ENCODE measurements around the gene VWA3A. TPM values are rescaled to one million over a fixed set of nuclear protein-coding genes. Genes with fewer than 3 reads are reported as not detected.

Gene VWA3A
- total and polyA plus RNA-seq, 8 donors: 0.30 to 0.37 TPM; not detected in 6

DNA sequence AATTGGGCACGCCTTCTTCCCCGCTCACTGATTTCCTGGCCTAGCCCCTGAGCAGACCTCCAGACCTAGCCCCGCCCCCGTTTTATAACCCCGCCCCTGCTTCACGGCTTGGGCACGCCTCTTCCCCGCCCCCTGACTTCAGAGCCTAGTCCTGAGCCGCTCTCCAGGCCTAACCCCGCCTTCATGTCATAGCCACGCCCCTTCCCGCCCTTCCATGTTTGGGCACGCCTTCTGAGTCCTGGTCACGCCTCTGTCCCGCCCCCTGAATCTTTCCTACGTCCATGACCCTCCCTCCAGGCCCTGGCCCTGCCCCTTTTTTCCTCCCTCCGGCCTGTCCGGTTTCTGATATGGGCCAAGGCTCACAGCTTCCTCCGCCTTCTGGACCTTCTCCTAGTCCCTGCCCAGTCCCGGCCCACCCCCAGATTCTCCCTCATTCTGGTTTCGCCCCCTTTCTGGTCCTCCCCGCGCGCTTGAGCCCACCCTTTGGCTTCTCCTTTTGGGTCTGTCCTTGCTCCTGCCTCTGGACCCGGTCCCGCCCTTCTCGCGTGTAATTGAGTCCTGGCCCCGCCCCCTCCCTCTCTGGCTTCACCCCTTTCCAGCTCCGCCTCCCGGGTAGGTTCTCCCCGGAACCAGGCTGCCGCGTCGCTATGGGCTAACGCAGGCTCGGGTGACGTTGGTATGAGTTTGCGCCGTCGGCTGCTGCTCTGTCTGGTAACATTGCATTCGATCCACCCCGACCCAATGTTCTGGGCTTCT, 98.6 kb downstream of the VWA3A start:
- DNase-seq: peak; percentile 99 to 100
- intact Hi-C loops (cut with DNase I; ENCODE audit: low total_unique reads): no loop called here
- H3K27me3 ChIP-seq: no peaks in the 10 kb centered on the region
- WGBS, 5 donors: 0 to 1% (median 1%) methylated on average over 37 to 43 of the region's 43 CpGs
- H3K4me3 ChIP-seq: peak overlapping the region; percentile 32 to 78 (median 58)
- TF ChIP-seq POLR2A (IDR thresholded peaks at IDR 0.05): peak in 2 of 4 donors; percentile 67 to 81
- TF ChIP-seq, protein P1, sequence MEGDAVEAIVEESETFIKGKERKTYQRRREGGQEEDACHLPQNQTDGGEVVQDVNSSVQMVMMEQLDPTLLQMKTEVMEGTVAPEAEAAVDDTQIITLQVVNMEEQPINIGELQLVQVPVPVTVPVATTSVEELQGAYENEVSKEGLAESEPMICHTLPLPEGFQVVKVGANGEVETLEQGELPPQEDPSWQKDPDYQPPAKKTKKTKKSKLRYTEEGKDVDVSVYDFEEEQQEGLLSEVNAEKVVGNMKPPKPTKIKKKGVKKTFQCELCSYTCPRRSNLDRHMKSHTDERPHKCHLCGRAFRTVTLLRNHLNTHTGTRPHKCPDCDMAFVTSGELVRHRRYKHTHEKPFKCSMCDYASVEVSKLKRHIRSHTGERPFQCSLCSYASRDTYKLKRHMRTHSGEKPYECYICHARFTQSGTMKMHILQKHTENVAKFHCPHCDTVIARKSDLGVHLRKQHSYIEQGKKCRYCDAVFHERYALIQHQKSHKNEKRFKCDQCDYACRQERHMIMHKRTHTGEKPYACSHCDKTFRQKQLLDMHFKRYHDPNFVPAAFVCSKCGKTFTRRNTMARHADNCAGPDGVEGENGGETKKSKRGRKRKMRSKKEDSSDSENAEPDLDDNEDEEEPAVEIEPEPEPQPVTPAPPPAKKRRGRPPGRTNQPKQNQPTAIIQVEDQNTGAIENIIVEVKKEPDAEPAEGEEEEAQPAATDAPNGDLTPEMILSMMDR (IDR thresholded peaks at IDR 0.05): no peak
- peak; percentile 94 to 98 (median 97) for TF ChIP-seq POLR2AphosphoS5 (IDR thresholded peaks at IDR 0.05)
- no peak for TF ChIP-seq EP300 (IDR thresholded peaks at IDR 0.05)
- H3K4me1 ChIP-seq: peaks cover 35 to 53% (median 44%) of the 10 kb centered on the region in 4 donors
- no peaks in the 10 kb centered on the region for H3K36me3 ChIP-seq
- H3K27ac ChIP-seq: peak overlapping the region; percentile 95 to 98 (median 98)
- H3K9me3 ChIP-seq: no peaks in the 10 kb centered on the region

GRCh38 chr16:22191532-22192260, 99.4 kb downstream of the VWA3A start:
- H3K27ac ChIP-seq: peak overlapping the region; percentile 95 to 98 (median 98)
- DNase-seq: peak in 1 of 2 donors; percentile 78
- H3K9me3 ChIP-seq: no peaks in the 10 kb centered on the region
- H3K27me3 ChIP-seq: no peaks in the 10 kb centered on the region
- WGBS, 5 donors: 6 to 8% (median 7%) methylated on average over 9 of the region's 9 CpGs
- H3K36me3 ChIP-seq: no peaks in the 10 kb centered on the region
- TF ChIP-seq POLR2A (IDR thresholded peaks at IDR 0.05) (no peak), EP300 (IDR thresholded peaks at IDR 0.05) (no peak), POLR2AphosphoS5 (IDR thresholded peaks at IDR 0.05) (no peak)
- TF ChIP-seq, protein P1 (IDR thresholded peaks at IDR 0.05): no peak
- intact Hi-C loops (cut with DNase I; ENCODE audit: low total_unique reads): no loop called here
- H3K4me1 ChIP-seq: peaks cover 39 to 59% (median 51%) of the 10 kb centered on the region in 4 donors
- peak overlapping the region; percentile 32 to 51 (median 44) for H3K4me3 ChIP-seq

GRCh38 chr16:22192261-22193062, 100.1 kb downstream of the VWA3A start:
- 17 to 22% (median 20%) methylated on average over 16 of the region's 16 CpGs for WGBS, 5 donors
- Histone ChIP-seq H3K27ac (peak overlapping the region; percentile 92 to 98 (median 98)), H3K9me3 (no peaks in the 10 kb centered on the region), H3K36me3 (no peaks in the 10 kb centered on the region), H3K27me3 (no peaks in the 10 kb centered on the region), H3K4me1 (peaks cover 39 to 59% (median 53%) of the 10 kb centered on the region in 4 donors), H3K4me3 (peak overlapping the region; percentile 32 to 51 (median 44))
- intact Hi-C loops (cut with DNase I; ENCODE audit: low total_unique reads): no loop called here
- peak; percentile 78 to 95 for DNase-seq
- TF ChIP-seq, protein P1 (IDR thresholded peaks at IDR 0.05): no peak
- peak in 2 of 3 donors; percentile 23 to 55 for TF ChIP-seq POLR2AphosphoS5 (IDR thresholded peaks at IDR 0.05)
- peak in 1 of 4 donors; percentile 19 for TF ChIP-seq POLR2A (IDR thresholded peaks at IDR 0.05)

DNA sequence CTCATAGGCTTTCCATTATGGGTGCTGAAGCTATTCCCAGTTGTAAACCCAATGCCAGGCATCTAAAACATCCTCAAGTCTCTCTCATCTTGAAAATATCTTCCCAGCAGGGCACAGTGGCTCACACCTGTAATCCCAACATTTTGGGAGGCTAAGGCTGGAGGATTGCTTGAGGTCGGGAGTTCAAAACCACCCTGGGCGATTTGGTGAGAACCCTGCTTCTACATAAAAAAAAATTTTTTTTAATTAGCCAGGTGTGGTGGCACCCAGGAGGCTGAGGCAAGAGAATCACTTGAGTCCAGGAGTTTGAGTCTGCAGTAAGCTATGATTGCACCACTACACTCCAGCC, 100.7 kb downstream of the VWA3A start:
- H3K27ac ChIP-seq: peak overlapping the region; percentile 34 to 98 (median 98)
- WGBS, 5 donors: 84 to 96% (median 91%) methylated on average over 2 of the region's 2 CpGs
- DNase-seq: no peak
- H3K27me3 ChIP-seq: no peaks in the 10 kb centered on the region
- intact Hi-C loops (cut with DNase I; ENCODE audit: low total_unique reads): no loop called here
- TF ChIP-seq POLR2A (IDR thresholded peaks at IDR 0.05) (no peak), EP300 (IDR thresholded peaks at IDR 0.05) (no peak)
- no peak overlapping the region for H3K4me3 ChIP-seq
- H3K4me1 ChIP-seq: peaks cover 39 to 58% (median 52%) of the 10 kb centered on the region in 4 donors
- no peaks in the 10 kb centered on the region for H3K36me3 ChIP-seq
- H3K9me3 ChIP-seq: no peaks in the 10 kb centered on the region

Measured in stomach (tissue), 9 donors.